Hepatocyte (in vitro differentiated cells): ENCODE data around the gene MON1B.

Experiments
- CTCF ChIP-seq: fragments of 200-600 bp; sonication (generic); IDR thresholded peaks from 2 replicates; pipeline ENCODE4 v1.5.1; 2016; ENCODE audit warnings: antibody characterized with exemption, mild to moderate bottlenecking; ENCODE audit not compliant: poor library complexity
- EZH2 ChIP-seq: fragments of 200-600 bp; sonication (generic); IDR thresholded peaks from 2 replicates; pipeline ENCODE4 v1.6.1; 2016; ENCODE audit warnings: antibody characterized with exemption, mild to moderate bottlenecking, borderline replicate concordance

GRCh38 chr16:77212741-77213541 is 22.0 kb downstream of the MON1B start:
- TF ChIP-seq CTCF (no peak), EZH2 (no peak)
